SU-DHL-6 (cell line): ENCODE data around the gene STAP1.

ENCODE experiments used
- CTCF ChIP-seq: fragments of 200-600 bp; sonication (generic); IDR thresholded peaks from one replicate; pipeline ENCODE4 v1.5.1; 2017; ENCODE audit warnings: antibody characterized with exemption, mild to moderate bottlenecking, low read length, moderate library complexity; ENCODE audit not compliant: insufficient read depth, poor library complexity, severe bottlenecking
- EZH2phosphoT487 ChIP-seq: fragments of 200-600 bp; sonication (generic), shearing (Covaris generic); conservative IDR thresholded peaks from 2 replicates; pipeline ENCODE4 v1.6.1; 2018; ENCODE audit warnings: mild to moderate bottlenecking, antibody characterized with exemption, low read length, moderate library complexity, mixed read lengths

GRCh38 chr4:67576059-67576466 lies 17.5 kb downstream of the STAP1 start:
- no peak for TF ChIP-seq CTCF
- no peak for TF ChIP-seq EZH2phosphoT487
